Neural crest cell (in vitro differentiated cells): ENCODE results near the gene AIM2. TPM values are rescaled to one million over a fixed set of nuclear protein-coding genes. Genes with fewer than 3 reads are reported as not detected.

ENCODE experiments used
- DNase-seq: peaks from one replicate; pipeline ENCODE4 v3.0.0; 2021; ENCODE audit warnings: low read depth, mixed read lengths, low spot score
- H3K27ac Mint-ChIP-seq: one replicate; pipeline ENCODE4 v1.8.0; 2021; ENCODE audit warnings: mild to moderate bottlenecking, mixed read lengths; ENCODE audit not compliant: unreplicated experiment
- H3K27me3 Mint-ChIP-seq: 2 replicates; pipeline ENCODE4 v1.8.0; 2021; ENCODE audit warnings: low read depth, mild to moderate bottlenecking, mixed read lengths
- H3K36me3 Mint-ChIP-seq: 2 replicates; pipeline ENCODE4 v1.8.0; 2021; ENCODE audit warnings: low read depth, mild to moderate bottlenecking, mixed read lengths
- H3K4me1 Mint-ChIP-seq: 2 replicates; pipeline ENCODE4 v1.8.0; 2021; ENCODE audit warnings: mixed read lengths
- H3K4me3 Mint-ChIP-seq: one replicate; pipeline ENCODE4 v1.8.0; 2021; ENCODE audit warnings: mild to moderate bottlenecking, mixed read lengths
- H3K9me3 Mint-ChIP-seq: 2 replicates; pipeline ENCODE4 v1.8.0; 2021; ENCODE audit warnings: mixed read lengths
- CTCF ChIP-seq: fragments of 200-600 bp; sonication (generic); conservative IDR thresholded peaks from 2 replicates; pipeline ENCODE4 v1.5.0; 2021; ENCODE audit warnings: antibody characterized with exemption, mild to moderate bottlenecking
- total RNA-seq: library from RNA; stranded (reverse); gene quantifications from 2 replicates; pipeline ENCODE4 v1.2.1, GENCODE V29; 2021

Gene AIM2
- total RNA-seq, 1 donor from 2014 or later: 5.7 TPM

DNA sequence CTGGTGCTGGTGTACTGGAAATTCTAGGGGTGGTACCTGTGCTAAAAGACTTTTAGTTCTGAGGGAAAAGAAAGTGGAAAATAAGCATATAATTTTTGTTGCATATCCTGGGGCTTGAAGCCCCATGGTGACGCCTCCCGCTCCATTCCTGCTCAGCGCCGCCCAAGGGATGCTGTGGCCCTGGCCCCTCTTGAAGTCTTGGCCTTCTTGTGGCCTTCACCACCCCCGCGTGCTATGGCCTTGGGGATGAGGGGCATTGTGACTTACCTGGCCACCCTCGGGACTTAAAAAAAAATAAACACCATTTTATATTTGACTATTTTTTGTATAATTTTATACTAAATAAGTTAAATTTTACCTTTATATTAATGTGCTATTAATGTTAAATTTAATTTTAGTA, 51.5 kb downstream of the AIM2 start:
- TF ChIP-seq CTCF: no peak
- Mint-ChIP-seq H3K36me3 (no peaks in the 10 kb centered on the region), H3K27ac (no peak overlapping the region), H3K27me3 (no peaks in the 10 kb centered on the region), H3K4me3 (no peak overlapping the region), H3K9me3 (peaks cover 4% of the 10 kb centered on the region), H3K4me1 (no peaks in the 10 kb centered on the region)
- no peak for DNase-seq

DNA sequence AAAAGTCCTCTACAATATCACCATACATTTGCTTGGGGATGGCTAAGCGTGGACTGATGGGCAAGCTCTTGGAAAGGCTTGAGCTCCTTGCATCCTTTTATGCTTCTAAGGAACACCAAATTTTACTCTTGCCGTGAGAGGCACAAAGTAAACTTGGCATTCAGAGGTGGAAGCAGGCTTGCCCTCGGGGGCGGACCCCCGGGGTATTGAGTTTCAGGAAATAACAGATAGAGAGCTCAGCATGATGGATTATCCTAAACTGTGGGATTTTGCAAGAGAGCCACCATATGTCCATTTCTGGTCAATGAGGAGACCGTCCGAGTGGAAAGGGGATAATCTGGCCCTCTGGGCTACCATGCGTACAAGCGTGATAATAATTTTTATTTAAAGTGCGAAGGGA, 52.8 kb downstream of the AIM2 start:
- peaks cover 4% of the 10 kb centered on the region for H3K9me3 Mint-ChIP-seq
- H3K27ac Mint-ChIP-seq: no peak overlapping the region
- no peak for DNase-seq
- TF ChIP-seq CTCF: no peak
- no peak overlapping the region for H3K4me3 Mint-ChIP-seq
- H3K36me3 Mint-ChIP-seq: no peaks in the 10 kb centered on the region
- no peaks in the 10 kb centered on the region for H3K4me1 Mint-ChIP-seq
- H3K27me3 Mint-ChIP-seq: no peaks in the 10 kb centered on the region

- Mint-ChIP-seq H3K36me3 (peaks cover 6% of the 10 kb centered on the region), H3K4me1 (peaks cover 5% of the 10 kb centered on the region), H3K9me3 (peaks cover 4% of the 10 kb centered on the region), H3K27me3 (no peaks in the 10 kb centered on the region), H3K4me3 (no peak overlapping the region), H3K27ac (no peak overlapping the region)
- DNase-seq: no peak
- no peak for TF ChIP-seq CTCF
These were observed 61.1 kb downstream of the AIM2 start for GRCh38 chr1:159015440-159015909.

DNA sequence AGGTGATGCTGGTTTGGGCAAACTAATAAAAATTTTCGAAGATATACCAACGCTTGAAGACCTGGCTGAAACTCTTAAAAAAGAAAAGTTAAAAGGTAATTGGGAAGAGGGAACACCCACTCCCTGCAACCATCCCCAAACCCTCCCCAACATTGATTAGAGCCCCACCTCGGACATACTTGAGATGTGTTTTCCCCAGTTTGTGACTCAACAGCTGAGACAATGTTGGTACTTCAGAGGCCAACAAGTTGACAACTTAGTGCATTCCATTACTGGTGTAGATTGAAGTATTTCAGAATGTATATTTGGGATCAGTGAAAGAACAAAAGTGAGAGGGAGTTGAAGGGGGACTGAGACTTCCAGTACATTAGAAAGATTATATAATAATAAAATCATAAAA, 61.7 kb downstream of the AIM2 start:
- no peak overlapping the region for H3K27ac Mint-ChIP-seq
- peaks cover 9% of the 10 kb centered on the region for H3K4me1 Mint-ChIP-seq
- H3K27me3 Mint-ChIP-seq: no peaks in the 10 kb centered on the region
- H3K9me3 Mint-ChIP-seq: peaks cover 4% of the 10 kb centered on the region
- H3K36me3 Mint-ChIP-seq: peaks cover 6% of the 10 kb centered on the region
- DNase-seq: no peak
- no peak overlapping the region for H3K4me3 Mint-ChIP-seq
- TF ChIP-seq CTCF: no peak

DNA sequence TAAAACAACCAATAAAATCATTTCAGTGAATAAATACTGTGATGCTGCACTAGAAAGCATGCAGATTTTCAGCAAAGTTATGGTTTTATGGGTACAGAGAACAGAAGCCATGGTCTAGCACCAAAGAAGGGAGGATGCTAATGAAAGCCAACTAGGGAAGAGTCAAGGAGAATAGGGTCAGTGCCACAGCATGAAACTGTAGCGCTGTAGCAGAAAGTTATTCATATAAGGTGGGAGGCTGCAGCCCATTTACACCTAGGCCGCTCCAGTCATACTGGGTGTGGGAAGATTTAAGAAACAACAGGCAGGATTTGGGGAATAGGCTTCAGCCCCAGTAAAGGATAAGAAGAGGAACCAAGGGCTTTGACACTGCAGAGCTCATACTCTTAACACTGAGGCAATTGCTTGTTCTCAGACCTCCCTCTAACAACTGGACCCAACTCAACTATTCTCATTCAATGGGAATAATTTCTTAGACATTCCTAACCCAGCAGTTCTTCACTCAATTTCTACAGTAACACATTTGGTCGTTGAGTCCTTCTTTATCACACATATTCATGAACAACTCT, 62.5 kb downstream of the AIM2 start:
- H3K36me3 Mint-ChIP-seq: peaks cover 6% of the 10 kb centered on the region
- H3K27ac Mint-ChIP-seq: no peak overlapping the region
- TF ChIP-seq CTCF: no peak
- H3K4me1 Mint-ChIP-seq: peaks cover 13% of the 10 kb centered on the region
- H3K27me3 Mint-ChIP-seq: no peaks in the 10 kb centered on the region
- H3K4me3 Mint-ChIP-seq: no peak overlapping the region
- H3K9me3 Mint-ChIP-seq: peaks cover 4% of the 10 kb centered on the region
- no peak for DNase-seq
